ENCODE results near the gene TOMT.

GRCh38 chr11:72102631-72102945 lies 3.1 kb upstream of the TOMT start:
- TF ChIP-seq CTCF (IDR thresholded peaks at IDR 0.05), result no peak
- no peak for TF ChIP-seq POLR2AphosphoS5 (IDR thresholded peaks at IDR 0.05)
- TF ChIP-seq POLR2A (IDR thresholded peaks at IDR 0.05), result no peak

All from suprapubic skin (tissue), 4 donors.